ENCODE data around the gene SKI. TPM values are rescaled to one million over a fixed set of nuclear protein-coding genes. Genes with fewer than 3 reads are reported as not detected.
A peak's percentile ranks its signal among the peaks of the same experiment; 100 is the strongest.

The SKI gene
- total RNA-seq, 8 experiments from 2014 or later, result 5.0 to 36.8 (median 22.6) TPM

DNA sequence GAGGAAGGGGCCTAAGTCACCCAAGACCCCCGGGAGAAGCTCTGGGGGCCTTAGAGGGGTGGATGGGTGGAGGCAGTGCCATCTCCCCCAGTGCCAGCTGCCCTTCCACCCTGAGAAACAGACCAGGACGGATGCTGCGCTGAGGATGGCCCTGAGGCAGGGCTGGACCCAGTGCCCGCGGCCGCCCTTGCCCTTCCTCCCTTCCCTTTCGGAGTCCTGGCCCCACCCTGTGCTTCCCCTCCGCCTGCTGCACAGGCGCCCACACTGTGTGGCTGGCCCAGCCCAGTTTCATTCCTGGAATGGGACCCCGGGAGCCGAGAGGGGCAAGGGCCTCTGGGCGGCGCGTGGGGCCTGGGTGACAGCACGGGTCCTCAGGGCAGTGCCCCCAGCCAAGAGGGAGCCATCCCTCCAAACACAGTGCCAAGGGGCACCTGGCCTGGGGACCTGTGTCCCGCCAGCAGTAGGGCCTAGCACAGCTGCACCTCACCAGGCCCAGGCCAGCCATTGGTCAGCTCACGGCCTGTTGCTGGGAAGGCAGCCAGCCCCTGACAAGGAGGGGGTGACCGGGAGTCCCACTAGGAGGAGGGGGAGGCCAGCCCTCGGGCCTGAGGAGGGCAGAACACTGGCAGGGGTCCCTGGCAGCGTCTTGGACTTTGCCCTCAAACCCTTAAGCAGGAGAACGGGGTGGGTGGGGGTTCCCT lies 13.4 kb upstream of the SKI start:
- WGBS, 10 experiments, result 40 to 91% (median 83%) methylated on average over 1 to 7 of the region's 21 CpGs; no CpG with 5 or more reads in 7 of the 10 experiments
- H3K27ac ChIP-seq, result peak overlapping the region; percentile 86 to 92
- in situ Hi-C loops (cut with MboI; ENCODE audit: low pct_unique_long_range_greater_than_20kb in 2 of 9, low sequenced_read_pairs in 9 of 9, unreplicated experiment in 9 of 9), result loop anchor here in 2 of 9 experiments (25.0 kb wide), 2 partner anchors 148 to 173 kb away; partner anchors contain the start of genes MORN1 (in 1 of the 2) and RER1 (in 1 of the 2)

DNA sequence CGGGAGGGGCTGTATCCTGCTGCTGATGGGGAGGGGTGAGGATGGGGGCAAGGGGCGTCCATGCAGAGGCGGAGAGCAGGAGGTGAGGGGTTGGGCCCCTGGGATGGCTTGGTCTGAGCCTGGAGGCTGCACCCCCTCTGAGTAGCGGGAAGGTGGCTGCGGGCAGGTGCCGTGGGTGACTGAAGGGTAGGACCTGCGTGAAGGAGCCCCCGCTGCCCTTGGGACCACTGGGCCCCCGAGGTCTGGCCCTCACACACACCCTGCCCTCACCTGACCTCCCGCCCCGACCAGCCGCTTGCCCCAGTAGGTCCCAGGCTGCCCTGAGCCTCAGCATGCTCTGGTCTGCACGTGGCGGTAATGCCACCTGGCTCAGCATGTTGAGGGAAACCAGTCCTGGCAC lies 12.8 kb upstream of the SKI start:
- no peak for ATAC-seq (replicated peaks in 6 of 8)
- WGBS, 10 experiments, result 70% methylated on average over 2 of the region's 14 CpGs; no CpG with 5 or more reads in 9 of the 10 experiments
- Histone ChIP-seq H3K4me3 (no peak overlapping the region), H3K4me1 (replicated peaks in 1 of 2) (peaks cover 37% of the 10 kb centered on the region in 2 donors), H3K27ac (no peak overlapping the region)
- in situ Hi-C loops (cut with MboI; ENCODE audit: low pct_unique_long_range_greater_than_20kb in 2 of 9, low sequenced_read_pairs in 9 of 9, unreplicated experiment in 9 of 9), result loop anchor here in 2 of 9 experiments (25.0 kb wide), 2 partner anchors 147 to 172 kb away; partner anchors contain the start of genes MORN1 (in 1 of the 2) and RER1 (in 1 of the 2)

More for the DNA sequence above, 13.4 kb upstream of the SKI start:
- Histone ChIP-seq H3K4me3 (no peak overlapping the region), H3K4me1 (replicated peaks in 1 of 2) (peaks cover 39 to 41% of the 10 kb centered on the region in 2 donors)
- peak in 4 of 8 experiments; percentile 3 to 31 (median 26) for ATAC-seq (replicated peaks in 6 of 8)

DNA sequence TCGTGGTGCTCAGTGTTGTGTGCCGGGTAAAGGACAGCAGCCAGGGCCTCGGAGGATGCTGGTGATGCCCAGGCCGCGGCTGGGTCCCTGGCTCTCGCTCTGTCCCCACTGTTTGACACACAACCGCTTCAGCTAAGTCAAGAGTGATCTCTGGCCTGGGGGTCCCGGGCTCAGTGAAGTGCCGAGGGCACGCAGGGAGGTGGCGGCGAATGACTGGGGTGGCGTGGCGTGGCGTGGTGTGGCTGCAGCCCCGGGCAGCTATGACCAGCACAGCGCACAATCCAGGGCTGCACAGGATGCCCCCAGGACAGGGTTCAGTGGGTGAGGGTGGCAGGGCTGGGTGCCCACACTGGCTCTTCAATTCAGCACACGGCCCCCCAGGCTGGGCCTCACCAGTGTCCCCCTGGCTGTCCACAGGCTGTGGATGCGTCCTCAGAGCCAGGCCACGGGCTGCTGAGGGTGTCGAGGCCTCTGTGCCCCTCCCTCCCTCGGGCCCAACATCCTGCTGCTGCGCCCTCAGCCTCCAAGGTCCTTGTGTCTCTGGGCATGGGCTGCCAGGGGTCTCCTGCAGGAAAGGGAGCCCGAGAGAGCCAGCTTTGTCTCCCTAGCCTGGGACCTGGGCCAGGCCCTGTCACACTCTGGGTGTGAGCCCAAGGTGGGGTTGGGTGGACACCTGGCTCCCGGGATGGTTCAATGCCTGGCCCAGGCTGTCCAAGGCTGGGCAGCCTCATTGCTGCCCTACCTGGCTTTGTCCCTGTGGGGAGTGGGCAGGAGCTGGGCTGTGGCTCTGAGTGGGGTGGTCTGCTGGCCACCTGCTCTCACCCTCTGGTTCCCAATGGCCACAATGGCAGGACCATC lies 12.0 kb upstream of the SKI start:
- Histone ChIP-seq H3K27ac (no peak overlapping the region), H3K4me1 (replicated peaks in 1 of 2) (peaks cover 37% of the 10 kb centered on the region in 2 donors), H3K4me3 (no peak overlapping the region)
- ATAC-seq (replicated peaks in 6 of 8), result no peak
- 80 to 100% (median 96%) methylated on average over 1 to 24 of the region's 25 CpGs; no CpG with 5 or more reads in 3 of the 10 experiments for WGBS, 10 experiments
- in situ Hi-C loops (cut with MboI; ENCODE audit: low pct_unique_long_range_greater_than_20kb in 2 of 9, low sequenced_read_pairs in 9 of 9, unreplicated experiment in 9 of 9), result loop anchor here in 2 of 9 experiments (25.0 kb wide), 2 partner anchors 146 to 171 kb away; partner anchors contain the start of genes MORN1 (in 1 of the 2) and RER1 (in 1 of the 2)

DNA sequence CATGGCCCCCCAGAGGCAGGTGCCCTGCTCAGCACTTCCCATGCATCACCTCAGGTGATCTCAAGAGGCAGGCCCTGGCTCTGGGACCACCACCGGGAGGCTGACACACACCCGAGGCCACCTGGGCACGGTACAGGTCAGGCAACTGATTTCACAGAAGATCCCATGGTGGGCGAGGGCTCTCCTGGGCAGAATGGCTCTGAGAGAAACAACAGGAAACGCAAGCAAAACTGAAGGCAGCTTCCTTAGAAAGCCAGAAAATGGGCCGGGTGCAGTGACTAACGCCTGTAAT lies 11.4 kb upstream of the SKI start:
- ATAC-seq (replicated peaks in 6 of 8), result no peak
- H3K4me3 ChIP-seq, result no peak overlapping the region
- 83 to 100% (median 87%) methylated on average over 3 to 7 of the region's 7 CpGs; no CpG with 5 or more reads in 6 of the 10 experiments for WGBS, 10 experiments
- H3K27ac ChIP-seq, result no peak overlapping the region
- in situ Hi-C loops (cut with MboI; ENCODE audit: low pct_unique_long_range_greater_than_20kb in 2 of 9, low sequenced_read_pairs in 9 of 9, unreplicated experiment in 9 of 9), result loop anchor here in 2 of 9 experiments (25.0 kb wide), 2 partner anchors 146 to 171 kb away; partner anchors contain the start of genes MORN1 (in 1 of the 2) and RER1 (in 1 of the 2)
- peaks cover 36 to 37% of the 10 kb centered on the region in 2 donors for H3K4me1 ChIP-seq (replicated peaks in 1 of 2)

DNA sequence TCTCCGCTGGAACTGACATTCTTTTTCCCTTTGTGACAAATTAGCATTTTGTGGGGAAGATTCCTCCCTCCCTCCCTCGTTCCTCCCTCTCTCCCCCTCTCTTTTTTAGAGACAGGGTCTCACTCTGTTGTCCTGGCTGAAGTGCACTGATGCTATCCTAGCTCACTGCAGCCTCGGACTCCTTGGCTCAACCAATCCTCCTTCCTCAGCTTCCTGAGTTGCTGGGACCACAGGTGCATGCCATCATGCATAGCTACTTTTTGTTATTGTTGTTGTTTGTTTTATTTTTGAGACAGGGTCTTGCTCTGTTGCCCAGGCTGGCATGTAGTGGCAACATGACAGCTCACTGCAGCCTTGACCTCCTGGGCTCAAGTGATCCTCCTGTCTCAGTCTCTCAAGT lies 6.8 kb upstream of the SKI start:
- Histone ChIP-seq H3K4me1 (replicated peaks in 1 of 2) (peaks cover 0 to under 1% of the 10 kb centered on the region in 2 donors), H3K4me3 (no peak overlapping the region), H3K27ac (no peak overlapping the region)
- 40 to 100% (median 84%) methylated on average over 1 to 3 of the region's 3 CpGs; no CpG with 5 or more reads in 6 of the 10 experiments for WGBS, 10 experiments
- ATAC-seq (replicated peaks in 6 of 8), result no peak
- in situ Hi-C loops (cut with MboI; ENCODE audit: low pct_unique_long_range_greater_than_20kb in 2 of 9, low sequenced_read_pairs in 9 of 9, unreplicated experiment in 9 of 9), result loop anchor here in 2 of 9 experiments (25.0 kb wide), 2 partner anchors 141 to 166 kb away; partner anchors contain the start of genes MORN1 (in 1 of the 2) and RER1 (in 1 of the 2)

DNA sequence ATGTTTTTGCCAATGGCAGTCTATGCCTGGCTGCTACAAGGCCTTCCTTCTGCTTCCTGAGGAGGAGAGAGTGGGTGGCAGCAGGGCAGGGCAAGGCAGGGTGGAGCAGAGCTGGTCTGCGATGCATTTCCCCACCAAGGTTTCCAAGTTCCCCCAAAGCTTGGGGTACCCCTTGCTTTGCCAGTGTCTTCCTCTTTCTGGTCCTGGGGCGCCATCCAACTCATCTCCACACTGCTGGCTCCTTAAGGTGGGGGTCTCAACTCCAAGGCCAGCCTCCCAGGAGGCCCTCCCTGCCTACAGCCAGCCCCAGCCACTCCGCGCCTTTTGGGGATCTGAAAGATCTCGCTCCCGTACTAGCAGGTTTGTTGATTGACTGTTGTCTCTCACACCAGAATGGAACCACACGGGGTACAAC lies 3.9 kb upstream of the SKI start:
- in situ Hi-C loops (cut with MboI; ENCODE audit: low pct_unique_long_range_greater_than_20kb in 2 of 9, low sequenced_read_pairs in 9 of 9, unreplicated experiment in 9 of 9), result loop anchor here in 2 of 9 experiments (25.0 kb wide), 2 partner anchors 138 to 163 kb away; partner anchors contain the start of genes MORN1 (in 1 of the 2) and RER1 (in 1 of the 2)
- peaks cover 5 to 6% of the 10 kb centered on the region in 2 donors for H3K4me1 ChIP-seq (replicated peaks in 1 of 2)
- 0 to 95% (median 72%) methylated on average over 1 to 7 of the region's 7 CpGs; no CpG with 5 or more reads in 4 of the 10 experiments for WGBS, 10 experiments
- ATAC-seq (replicated peaks in 6 of 8), result no peak
- no peak overlapping the region for H3K4me3 ChIP-seq
- H3K27ac ChIP-seq, result no peak overlapping the region

DNA sequence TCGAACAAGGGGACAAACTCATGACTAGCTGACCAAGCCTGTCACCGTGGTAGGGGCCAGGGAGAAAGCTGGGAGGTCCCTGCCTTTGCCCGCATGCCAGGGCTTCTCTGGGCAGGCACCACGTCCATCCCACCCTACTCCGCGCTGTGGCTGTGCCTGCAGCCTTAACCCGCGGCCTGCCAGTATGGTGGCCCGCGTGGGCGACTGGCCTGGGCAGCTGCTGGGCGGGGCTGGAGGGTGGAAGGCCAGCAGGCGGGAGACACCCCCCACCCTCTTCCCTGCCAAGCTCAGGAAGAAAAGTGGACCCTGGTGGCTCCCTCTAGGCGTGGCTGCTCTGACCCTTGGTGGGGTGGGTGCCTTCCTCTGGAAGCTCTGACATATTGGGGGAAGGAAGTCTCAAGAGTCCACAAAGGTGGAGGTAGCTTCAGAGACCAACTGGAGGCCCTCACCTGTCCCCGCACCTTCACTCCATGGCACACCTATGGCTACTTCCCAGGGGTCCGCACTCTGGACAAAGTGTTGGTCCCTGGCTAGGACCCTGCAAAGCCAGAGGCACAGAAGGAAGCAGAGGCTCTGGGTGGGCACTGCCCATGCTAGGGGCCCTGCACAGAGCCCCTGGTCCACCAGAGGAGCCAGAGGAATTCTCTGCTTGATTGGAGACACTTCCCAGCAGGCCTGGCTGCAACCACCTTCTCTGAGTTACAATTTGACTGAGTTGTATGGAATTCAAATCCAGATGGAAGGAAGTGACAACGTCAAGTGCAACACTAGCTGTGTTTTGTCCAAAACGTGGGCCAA lies 3.3 kb upstream of the SKI start:
- ATAC-seq (replicated peaks in 6 of 8), result no peak
- in situ Hi-C loops (cut with MboI; ENCODE audit: low pct_unique_long_range_greater_than_20kb in 2 of 9, low sequenced_read_pairs in 9 of 9, unreplicated experiment in 9 of 9), result loop anchor here in 2 of 9 experiments (25.0 kb wide), 2 partner anchors 137 to 162 kb away; partner anchors contain the start of genes MORN1 (in 1 of the 2) and RER1 (in 1 of the 2)
- peaks cover 5 to 6% of the 10 kb centered on the region in 2 donors for H3K4me1 ChIP-seq (replicated peaks in 1 of 2)
- H3K27ac ChIP-seq, result no peak overlapping the region
- 44 to 100% (median 86%) methylated on average over 1 to 12 of the region's 18 CpGs; no CpG with 5 or more reads in 2 of the 10 experiments for WGBS, 10 experiments
- H3K4me3 ChIP-seq, result no peak overlapping the region

DNA sequence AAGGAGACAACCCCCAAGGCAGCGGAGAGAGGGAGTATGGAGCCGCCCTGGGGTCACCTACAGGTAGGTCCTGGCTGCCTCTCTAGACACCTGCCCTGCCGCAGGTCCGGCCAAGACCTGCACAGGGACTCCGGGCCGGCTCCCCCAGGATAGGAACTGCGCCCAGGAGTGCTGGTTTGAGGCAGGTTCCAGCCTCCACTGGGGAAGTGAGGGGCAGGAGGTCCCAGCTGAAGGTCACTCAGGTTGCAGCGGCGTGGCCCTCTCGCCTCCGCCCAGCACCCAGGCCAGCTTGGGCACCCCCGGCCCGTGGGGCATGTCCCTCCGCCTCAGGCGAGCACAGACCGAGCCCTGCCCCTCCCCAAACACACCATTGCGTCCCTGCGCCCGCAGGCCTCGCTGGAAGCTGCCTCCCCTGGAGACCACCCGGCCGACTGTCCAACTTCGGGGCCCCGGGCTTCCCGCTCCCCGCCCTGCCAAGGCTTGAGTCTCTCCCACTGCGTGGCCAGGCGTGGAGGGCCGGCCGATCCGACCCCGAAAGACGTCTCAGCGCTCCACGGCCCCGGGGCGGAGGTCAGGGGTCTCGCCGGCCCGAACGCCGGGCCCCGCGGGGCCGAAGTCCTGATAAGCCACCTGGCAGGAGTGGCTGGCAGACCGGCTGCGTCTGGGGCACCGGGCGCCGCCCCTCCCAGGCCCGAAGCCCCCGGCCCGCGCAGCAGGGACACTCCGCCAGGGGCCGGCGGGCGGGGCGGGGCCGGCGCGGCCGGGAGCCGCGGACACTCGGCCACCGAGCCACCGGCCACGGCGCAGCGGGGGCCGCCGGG lies 1.4 kb upstream of the SKI start:
- in situ Hi-C loops (cut with MboI; ENCODE audit: low pct_unique_long_range_greater_than_20kb in 2 of 9, low sequenced_read_pairs in 9 of 9, unreplicated experiment in 9 of 9), result no loop called here
- H3K4me3 ChIP-seq, result peak overlapping the region; percentile 62 to 80 (median 75)
- ATAC-seq (replicated peaks in 6 of 8), result peak in 5 of 8 experiments; percentile 1 to 16 (median 1)
- peaks cover 5 to 6% of the 10 kb centered on the region in 2 donors for H3K4me1 ChIP-seq (replicated peaks in 1 of 2)
- WGBS, 10 experiments, result 20 to 54% (median 29%) methylated on average over 2 to 12 of the region's 73 CpGs; no CpG with 5 or more reads in 7 of the 10 experiments
- H3K27ac ChIP-seq, result peak overlapping the region; percentile 95 to 96

DNA sequence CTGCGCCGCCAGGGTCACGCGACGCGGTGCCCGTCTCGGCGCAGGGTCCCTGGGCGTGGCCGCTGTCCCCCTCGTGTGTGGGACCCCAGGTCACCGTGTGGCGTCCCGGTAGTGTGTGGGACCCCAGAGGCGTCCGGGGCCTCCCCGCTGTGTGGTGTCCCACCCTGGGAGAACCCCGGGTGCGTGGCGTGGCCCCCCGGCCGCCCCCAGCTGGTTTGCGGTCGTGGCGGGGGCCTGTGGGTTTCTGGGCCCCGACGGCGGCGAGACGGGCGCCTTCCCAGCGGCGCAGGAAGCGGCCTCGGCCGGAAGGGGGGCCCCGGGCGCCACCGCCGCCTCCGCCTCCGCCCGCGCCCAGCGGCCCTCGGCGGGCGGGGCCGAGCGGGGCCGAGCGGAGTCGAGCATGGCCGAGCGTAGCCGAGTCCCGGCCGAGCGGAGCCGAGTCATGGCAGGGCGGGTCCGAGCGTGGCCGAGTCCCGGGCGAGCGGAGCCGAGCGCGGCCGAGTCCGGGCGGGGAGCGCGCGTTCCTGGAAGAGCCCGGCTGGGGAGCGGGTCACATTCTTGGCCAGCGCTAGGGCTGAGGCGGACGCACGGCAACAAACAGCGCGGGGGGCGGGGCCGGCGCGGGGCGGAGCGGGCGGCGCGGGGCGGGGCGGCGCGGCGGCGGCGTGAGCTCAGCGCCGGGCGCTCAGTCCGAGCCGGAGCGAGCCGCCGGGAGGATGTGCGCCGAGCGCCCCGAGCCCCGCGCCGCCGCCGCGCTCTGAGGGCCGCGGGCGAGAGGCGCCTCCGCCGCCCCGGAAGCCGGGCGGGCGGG lies 568 bp upstream of the SKI start:
- ATAC-seq (replicated peaks in 6 of 8), result peak; percentile 78 to 90 (median 84)
- peaks cover 11 to 12% of the 10 kb centered on the region in 2 donors for H3K4me1 ChIP-seq (replicated peaks in 1 of 2)
- H3K4me3 ChIP-seq, result peak overlapping the region; percentile 63 to 81 (median 75)
- WGBS, 10 experiments, result 0% methylated on average over 2 to 17 of the region's 129 CpGs; no CpG with 5 or more reads in 7 of the 10 experiments
- in situ Hi-C loops (cut with MboI; ENCODE audit: low pct_unique_long_range_greater_than_20kb in 2 of 9, low sequenced_read_pairs in 9 of 9, unreplicated experiment in 9 of 9), result no loop called here
- H3K27ac ChIP-seq, result peak overlapping the region; percentile 95 to 96

DNA sequence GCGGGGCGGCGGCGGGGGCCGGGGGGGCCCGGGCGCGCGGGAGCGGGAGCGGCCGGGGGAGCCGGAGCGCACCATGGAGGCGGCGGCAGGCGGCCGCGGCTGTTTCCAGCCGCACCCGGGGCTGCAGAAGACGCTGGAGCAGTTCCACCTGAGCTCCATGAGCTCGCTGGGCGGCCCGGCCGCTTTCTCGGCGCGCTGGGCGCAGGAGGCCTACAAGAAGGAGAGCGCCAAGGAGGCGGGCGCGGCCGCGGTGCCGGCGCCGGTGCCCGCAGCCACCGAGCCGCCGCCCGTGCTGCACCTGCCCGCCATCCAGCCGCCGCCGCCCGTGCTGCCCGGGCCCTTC lies 546 bp downstream of the SKI start:
- ATAC-seq (replicated peaks in 6 of 8), result no peak
- Histone ChIP-seq H3K4me3 (peak overlapping the region; percentile 63 to 81 (median 79)), H3K4me1 (replicated peaks in 1 of 2) (peaks cover 22 to 23% of the 10 kb centered on the region in 2 donors), H3K27ac (peak overlapping the region; percentile 85 to 89)
- in situ Hi-C loops (cut with MboI; ENCODE audit: low pct_unique_long_range_greater_than_20kb in 2 of 9, low sequenced_read_pairs in 9 of 9, unreplicated experiment in 9 of 9), result no loop called here
- WGBS, 10 experiments, result 0% methylated on average over 3 to 16 of the region's 50 CpGs; no CpG with 5 or more reads in 8 of the 10 experiments
